ENCODE data around the gene NEFH.
A peak's percentile ranks its signal among the peaks of the same experiment; 100 is the strongest.
"Not testable (repeated sequence)": the region's sequence is repeated elsewhere in the genome, so short reads cannot be mapped to it uniquely, and the experiment has no call there.

The NEFH gene

DNA sequence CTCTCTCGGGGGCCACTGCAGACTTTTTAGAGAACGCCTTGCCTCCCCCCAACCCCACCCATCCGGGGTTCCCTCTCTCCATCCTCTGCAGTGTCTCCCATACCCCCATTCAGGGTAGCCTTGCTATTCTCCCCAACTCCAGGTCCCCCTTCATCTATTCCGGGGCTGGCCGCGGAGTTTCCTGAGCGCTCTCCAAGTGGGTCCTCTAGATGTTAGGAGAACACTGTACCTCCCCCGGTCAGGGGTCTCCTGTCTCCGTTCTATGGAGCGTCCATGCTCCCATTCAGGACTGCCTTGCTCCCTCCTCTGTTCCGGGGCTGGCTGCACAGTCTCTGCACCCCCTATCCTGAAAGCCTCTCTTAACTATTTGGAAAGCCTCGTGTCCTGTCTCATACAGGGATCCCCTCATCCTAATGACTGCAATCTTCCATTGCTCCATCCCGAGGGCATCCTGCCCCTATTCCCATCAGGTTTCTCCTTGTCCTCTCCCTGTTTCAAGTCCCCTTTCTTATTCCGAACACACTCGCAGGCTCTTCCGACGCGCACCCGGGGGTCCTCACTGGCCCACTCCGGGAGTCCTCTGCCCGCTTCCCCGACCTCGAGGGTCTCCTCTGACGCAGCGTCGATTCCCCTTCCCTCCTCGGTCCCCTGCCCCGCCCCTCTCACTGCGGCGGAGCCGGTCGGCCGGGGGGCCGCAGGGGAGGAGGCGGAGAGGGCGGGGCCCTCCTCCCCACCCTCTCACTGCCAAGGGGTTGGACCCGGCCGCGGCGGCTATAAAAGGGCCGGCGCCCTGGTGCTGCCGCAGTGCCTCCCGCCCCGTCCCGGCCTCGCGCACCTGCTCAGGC is at the start of gene NEFH:
Gene NEFH, plus strand, starts transcription at position 802 of the 845 bp plus-strand sequence. CDS start 45 bp downstream, outside the sequence.
- DNase-seq: no peak

DNA sequence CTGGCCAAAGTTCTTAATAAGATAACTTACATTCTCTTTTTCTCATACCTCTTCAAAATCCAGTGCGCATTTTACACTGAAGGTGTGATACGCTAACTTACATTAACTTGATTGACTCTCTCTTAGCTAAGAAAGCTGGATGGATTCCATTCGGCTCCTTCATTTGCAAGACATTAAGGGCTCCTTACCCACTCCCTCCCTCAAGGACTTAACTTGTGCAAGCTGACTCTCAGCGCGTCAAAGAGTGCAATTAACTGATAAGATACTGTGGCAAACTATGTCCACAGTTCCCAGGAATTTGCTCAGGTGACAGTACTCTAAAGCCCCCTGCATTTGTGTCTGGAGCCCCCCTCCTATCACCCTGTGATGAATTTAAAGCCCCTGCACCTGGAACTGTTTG is 48.0 kb upstream of the NEFH start:
- DNase-seq: no peak

GRCh38 chr22:29433856-29434255 is 46.2 kb upstream of the NEFH start:
- no peak for DNase-seq

DNA sequence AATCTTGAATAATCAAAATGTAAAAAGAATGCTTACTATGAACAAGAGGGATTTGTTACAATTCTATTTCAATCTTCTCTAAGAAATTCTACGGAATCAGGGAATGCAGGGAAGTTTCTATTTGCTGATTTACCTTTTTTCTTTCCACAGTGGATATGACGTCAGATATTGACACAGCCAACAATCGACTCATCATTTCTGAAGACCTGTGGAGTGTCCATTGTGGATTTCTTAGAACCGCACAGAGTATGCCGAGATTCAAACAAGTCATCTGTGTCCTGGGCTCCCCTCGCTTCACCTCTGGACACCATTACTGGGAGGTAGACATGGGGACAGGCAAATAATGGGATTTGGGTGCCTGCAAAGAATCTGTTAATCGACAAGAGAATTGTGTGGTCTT is 45.7 kb upstream of the NEFH start:
- DNase-seq: no peak

- no peak for DNase-seq
Observed at GRCh38 chr22:29435236-29436136, 44.5 kb upstream of the NEFH start.

- DNase-seq: not testable (repeated sequence)
Observed at GRCh38 chr22:29438283-29438682, 41.7 kb upstream of the NEFH start, which contains the start of gene RFPL1. Gene RFPL1 (plus strand): TSS chr22:29438583.

- no peak for DNase-seq
Observed at GRCh38 chr22:29442976-29443375, 37.0 kb upstream of the NEFH start.

DNA sequence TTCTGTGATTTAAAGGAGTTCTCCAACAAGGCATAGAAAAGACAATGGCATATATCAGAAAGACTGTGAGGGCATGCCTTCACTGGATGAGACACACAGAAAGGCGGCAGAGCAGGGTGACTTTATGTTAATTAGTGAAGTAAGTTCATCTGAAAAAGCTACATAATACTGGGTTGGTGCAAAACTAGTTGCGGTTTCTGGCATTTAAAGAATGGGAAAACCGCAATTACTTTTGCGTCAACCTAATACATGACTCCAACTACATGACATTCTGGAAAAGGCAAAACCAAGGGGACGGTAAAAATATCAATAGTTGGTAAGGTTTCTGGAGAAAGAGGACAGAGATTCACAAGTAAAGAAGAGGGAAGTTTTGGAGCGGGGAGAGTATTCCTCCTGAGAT is 36.6 kb upstream of the NEFH start:
- DNase-seq: no peak

DNA sequence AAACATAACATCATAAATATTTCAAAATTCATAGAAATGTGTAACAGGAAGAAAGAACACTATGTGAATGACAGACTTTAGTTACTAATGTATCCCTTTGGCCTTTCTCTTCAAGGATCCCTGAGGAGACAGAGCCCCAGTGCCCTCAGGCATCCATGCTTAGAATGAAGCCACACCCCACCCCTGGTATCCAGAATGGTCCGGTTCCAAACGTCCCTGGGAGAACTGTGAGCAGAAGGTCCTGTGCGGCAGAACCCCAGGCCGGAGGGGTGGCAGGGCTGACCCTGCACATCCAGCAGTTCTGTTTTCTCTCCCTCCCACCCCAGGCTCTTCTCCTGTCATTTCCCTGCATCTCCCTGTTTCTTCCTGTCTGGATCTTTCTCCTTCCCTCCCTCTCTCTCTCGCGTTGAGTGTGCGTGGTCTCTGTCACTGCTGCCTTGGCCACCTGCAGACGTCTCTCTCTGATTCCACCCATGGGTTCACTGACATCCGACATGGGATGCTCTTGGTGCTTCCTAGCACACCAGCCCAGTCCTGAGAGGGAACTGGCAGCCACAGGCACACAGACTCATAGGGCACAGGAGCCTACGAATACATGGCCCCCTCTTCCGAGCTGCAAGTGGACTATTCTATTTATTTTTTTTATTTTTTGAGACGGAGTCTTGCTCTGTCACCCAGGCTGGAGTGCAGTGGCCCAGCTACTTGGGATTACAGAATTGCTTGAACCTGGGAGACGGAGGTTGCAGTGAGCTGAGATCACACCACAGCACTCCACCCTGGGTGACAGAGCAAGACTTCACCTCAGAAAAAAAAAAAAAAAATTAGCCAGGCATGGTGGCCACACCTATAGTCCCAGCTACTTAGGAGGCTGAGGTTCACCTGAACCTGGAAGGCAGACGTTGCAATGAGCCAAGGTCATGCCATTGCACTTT is 35.9 kb upstream of the NEFH start:
- no peak for DNase-seq

- DNase-seq: no peak
Observed at GRCh38 chr22:29445508-29445907, 34.5 kb upstream of the NEFH start.

- DNase-seq: no peak
Observed at GRCh38 chr22:29447906-29448305, 32.1 kb upstream of the NEFH start.

DNA sequence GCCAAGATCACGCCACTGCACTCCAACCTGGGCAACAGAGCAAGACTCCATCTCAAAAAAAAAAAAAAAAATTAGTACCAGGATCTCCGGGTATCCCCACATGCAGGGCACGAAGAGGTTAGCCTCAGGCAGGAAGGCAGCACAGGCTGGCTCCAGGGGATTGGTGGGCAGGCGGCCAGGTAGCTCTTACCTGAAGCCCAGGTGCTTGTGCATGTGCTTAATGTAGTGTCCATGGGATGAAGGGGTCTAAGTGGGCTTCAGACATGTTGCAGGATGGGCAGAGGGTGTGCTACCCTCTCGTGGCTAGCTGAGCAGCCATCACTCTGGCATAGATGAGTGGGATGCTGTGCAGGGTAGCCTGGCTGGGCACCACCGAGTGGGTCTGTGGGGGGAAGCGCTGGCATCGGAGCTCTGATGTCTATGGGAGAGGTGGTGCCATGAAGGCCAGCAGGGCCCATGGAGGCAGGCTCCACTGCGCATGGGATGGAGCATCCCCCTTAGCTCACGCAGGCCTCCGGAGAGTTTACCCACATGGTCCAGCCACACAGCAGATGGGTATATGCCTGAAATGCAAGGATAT is 30.6 kb upstream of the NEFH start:
- no peak for DNase-seq

DNA sequence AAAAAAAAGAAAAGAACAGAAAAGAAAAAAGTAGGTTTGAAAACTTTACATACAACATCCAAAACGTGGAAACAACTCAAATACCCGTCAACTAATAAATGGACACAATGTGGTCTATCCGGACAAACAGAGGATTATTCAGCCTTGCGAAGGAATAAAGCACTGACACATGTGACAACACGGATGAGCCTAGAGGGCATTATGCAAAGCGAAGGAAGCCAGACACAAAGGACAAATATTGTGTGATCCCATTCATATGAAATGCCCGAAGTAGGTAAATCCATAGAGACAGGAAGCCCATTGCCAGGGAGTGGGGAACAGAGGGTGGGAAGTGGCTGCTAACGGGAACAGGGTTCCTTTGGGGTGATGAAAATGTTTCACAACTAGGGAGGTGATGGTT is 29.8 kb upstream of the NEFH start:
- DNase-seq: no peak

DNA sequence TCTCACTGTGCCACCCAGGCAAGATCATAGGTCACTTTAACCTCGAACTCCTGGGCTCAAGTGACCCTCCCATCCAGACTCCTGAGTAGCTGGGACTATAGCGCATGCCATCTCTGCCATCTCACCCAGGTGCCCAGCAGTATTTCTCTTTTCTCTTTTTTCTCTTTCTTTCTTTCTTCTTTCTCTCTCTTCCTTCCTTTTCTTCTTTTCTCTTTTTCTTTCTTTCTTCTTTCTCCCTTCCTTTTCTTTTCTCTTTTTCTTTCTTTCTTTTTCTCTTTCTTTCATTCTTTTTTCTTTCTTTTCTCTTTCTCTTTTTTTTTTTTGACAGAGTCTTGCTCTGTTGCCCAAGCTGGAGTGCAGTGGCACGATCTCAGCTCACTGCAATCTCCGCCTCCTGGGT is 28.2 kb upstream of the NEFH start:
- DNase-seq: no peak

DNA sequence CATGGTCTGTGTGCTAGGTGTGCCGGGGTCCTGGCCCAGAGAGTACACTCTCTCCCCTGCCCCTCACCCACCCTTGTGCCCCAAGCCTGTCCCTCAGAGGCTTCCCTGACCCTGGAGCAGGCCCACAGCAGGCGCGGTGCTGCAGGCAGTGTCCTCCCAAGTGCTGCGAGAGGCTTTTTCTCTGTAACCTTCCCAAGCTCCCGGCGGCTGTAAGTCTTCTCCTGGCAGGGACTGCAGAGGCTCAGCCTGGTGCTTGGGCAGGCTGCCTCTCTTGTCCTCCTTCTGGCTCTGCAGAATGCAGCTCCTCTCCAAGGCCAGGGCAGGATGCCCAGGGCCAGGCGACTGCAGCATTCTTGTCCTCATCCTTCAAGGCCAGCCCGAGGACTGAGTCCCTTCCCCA is 25.7 kb upstream of the NEFH start:
- no peak for DNase-seq

DNA sequence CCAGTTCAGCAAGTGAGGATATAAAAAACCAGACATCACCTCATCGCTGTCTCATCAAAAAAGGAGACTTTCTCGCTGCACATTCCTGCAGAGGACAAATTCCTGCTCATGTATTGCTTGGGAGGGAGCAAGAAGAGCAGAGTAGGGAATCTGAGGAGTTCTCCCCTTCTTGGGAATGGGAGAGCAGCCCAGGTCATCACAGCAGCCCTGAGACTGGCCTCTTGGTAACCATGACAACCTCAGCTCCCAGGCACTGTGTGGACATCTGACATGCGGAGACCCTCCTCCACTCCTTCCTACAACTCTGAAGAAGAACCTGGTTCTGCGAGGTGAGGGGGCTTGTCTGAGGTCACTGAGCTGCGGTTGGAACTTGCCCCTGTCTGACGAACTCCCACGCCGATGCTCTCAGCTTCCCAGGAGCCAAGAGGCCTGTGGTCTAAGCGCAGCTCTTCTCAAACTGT is 23.8 kb upstream of the NEFH start:
- DNase-seq: no peak

DNA sequence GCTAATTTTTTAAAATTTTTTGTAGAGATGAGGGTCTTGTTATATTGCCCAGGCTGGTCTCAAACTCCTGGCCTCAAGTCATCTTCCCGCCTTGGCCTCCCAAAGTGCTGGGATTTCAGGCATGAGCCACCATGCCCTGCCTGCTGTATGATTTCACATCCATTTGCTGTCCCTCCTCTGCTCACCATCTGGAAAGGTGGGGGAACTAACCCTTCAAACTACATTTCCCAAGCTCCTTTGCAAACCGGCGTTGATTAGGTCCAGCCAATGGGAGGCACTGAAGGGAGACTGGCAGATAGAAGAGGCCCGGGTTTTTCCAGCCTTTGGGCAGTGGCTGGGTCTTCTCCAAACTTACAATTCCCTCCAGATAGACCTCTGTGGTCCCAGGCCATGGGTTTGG is 22.3 kb upstream of the NEFH start:
- DNase-seq: peak; percentile 11

DNA sequence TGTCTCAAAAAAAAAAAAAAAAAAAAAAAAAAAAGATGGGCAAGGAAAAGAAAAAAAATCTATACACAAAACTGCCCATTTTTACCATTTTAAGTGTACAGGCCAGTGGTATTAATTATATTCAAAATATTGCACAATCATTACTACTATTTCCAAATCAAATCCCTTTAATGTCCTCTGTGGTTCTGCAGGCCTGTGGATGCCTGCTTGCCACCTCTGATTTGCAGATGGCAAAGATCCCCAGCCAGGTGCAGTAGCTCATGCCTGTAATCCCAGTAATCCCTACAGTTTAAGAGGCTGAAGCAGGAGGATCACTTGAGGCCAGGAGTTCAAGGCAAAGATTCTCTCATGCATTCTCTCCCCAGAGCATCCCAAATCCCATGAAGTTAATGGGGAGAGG is 21.5 kb upstream of the NEFH start:
- no peak for DNase-seq

- DNase-seq: no peak
Observed at GRCh38 chr22:29459773-29460172, 20.2 kb upstream of the NEFH start.

DNA sequence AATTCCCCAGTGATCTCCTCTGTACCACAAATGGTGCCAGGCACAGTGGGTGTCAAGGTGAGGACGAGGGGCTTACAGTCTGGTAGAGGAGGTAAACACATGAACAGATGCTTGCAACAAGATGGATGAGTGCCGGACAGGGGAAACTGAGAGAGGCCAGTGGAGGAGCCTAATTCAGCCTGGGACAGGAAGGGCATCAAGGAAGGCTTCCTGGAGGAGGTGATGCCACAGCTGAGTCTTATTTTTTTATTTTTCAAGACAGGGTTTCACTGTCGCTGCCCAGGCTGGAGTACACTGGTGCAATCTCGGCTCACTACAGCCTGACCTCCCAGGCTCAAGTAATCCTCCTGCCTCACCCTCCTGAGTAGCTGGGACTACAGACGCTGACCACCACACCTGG is 18.8 kb upstream of the NEFH start:
- no peak for DNase-seq

- no peak for DNase-seq
Observed at GRCh38 chr22:29463629-29464028, 16.4 kb upstream of the NEFH start.

GRCh38 chr22:29464581-29464980 is 15.4 kb upstream of the NEFH start:
- DNase-seq: no peak

Data from stimulated activated CD4-positive, alpha-beta T cell treated with anti-CD3 and anti-CD28 coated beads, Interleukin-1b, Interleukin-23, amount 100 ng/mL, for 48 hours (primary cell).